GM21367 (cell line): ENCODE results near the gene C1orf116.
A peak's percentile ranks its signal among the peaks of the same experiment; 100 is the strongest.
"Not testable (repeated sequence)": the region's sequence is repeated elsewhere in the genome, so short reads cannot be mapped to it uniquely, and the experiment has no call there.

ENCODE experiments used
- ATAC-seq: cut with Tn5 transposase; IDR thresholded peaks from one replicate; pipeline ENCODE4 v1.9.1; 2021; ENCODE audit not compliant: unreplicated experiment

The C1orf116 gene

GRCh38 chr1:207059881-207060280, 27.3 kb upstream of the C1orf116 start:
- ATAC-seq, result no peak

GRCh38 chr1:207058878-207059867, 26.6 kb upstream of the C1orf116 start:
- ATAC-seq, result no peak

DNA sequence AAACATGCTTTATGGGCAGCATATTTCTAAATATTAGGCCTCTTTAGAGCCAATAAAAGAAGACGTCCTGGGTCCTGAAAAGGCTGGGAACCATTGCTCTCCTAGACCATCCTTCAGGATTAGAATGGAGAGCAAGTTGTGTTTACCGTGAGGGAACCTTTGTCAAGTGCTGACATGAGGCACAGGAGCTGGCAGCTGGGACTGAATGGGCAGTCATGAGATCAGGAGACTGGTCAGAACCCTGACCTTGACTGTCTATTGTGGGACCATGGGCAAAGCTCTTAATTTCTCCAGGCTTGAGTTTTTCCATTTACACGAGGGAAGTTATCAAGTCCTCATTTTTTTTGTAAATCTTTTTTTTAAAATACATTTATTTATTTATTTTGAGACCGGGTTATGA, 25.7 kb upstream of the C1orf116 start:
- no peak for ATAC-seq

DNA sequence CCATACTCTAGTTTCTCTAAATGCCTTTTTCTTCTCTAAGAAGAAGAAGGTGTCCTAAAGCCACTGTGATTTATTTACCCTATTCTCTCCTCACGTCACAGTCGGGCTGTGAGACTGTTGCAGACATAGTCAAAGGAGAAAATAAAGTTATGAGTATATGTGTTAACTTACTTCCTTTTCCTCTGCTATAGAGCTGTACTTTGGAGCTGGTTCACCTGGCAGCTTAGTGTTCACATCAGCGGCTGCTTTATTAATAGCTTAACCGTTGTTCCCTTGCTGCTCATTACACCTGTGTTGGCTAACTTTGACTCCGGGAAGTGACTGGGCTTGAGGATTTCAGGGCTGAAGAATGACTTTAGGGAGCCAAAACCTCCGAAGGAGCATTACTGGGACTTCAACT, 24.1 kb upstream of the C1orf116 start:
- ATAC-seq, result no peak

DNA sequence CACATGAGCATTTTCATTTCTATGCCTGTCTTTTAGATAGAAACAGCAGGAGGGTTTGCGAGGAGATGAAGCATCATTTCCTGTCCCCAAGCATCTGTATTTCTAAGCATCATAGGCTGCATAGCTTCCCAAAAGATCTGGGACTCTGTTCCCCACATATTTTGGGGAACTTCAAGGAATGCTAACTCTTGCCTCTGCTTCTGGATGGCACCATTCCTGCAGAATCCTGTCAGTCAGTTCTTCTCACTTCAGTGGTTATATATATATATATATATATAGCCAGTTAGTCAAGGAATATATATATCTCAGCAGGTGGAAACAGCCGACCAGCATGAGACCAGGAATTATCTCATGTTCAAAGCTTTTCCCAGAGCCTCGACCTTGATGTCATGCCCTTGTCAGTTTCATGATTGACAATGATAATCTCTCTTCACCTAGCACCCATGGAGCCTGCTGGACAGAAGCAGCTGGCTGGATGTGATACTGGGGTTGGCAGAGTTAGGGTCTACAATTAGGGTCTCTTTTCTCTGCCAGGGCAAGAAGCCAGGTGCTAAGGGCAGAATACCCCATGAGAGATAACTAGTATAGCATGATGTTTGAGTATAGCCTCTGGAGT, 22.9 kb upstream of the C1orf116 start:
- no peak for ATAC-seq

DNA sequence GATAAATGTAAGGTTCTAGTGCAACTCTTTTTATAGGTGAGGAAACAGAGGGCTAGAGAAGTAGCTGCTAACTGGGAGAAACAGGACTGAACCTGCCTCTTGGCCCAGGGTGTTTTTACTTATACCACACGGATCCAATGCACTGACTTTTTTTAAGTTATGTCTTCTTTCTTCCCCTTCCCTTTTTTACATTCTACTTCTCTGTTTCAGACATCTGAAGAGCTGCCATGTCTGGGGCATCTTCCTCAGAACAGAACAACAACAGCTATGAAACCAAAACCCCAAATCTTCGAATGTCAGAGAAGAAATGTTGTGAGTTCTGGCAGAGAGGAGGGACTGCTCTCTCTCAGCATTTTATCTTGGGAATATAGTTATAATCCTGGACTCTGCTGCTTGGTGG, 21.9 kb upstream of the C1orf116 start:
- ATAC-seq, result no peak

- peak; percentile 60 for ATAC-seq
These were observed 20.6 kb upstream of the C1orf116 start, which contains the start of gene PFKFB2 for GRCh38 chr1:207052911-207053769. Gene PFKFB2 (plus strand): TSS chr1:207053275. CDS start chr1:207054718, 1,443 bp downstream.

DNA sequence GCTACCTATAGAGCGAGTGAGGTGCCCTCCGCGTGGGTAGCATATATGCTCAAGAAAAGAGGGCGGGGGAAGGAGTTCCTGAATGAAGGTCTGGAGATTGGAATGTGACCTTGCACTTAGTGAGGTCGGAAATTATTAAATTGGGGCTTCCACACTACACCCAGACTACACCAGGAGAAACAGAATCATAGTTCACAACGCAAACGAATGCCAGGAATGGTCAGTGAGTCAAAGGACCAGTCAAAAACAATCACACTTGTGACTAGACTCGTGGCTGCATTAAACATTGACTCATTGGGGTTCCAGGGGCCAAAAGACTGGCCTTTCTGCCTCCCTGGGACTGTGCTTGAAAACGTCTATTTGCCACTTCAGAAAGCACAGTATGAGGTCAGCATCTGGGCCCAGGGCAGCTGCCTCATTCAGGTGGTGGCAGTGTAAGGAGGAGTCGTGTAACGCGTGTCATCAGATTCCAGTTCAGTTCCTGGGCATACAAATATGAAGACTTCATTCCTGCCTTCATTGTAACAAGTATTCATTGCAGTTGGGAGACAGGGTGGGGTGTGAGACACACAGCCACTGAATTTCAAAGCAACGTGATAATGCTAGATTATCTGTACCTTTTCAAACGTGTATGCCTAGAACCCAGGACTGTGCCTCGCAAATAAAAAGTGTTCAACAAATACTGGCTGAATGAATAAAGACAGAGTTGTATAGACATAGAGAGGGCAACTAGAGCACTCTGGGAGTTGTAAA, 18.8 kb upstream of the C1orf116 start, which contains the start of gene YOD1:
Gene YOD1, minus strand, starts transcription at position 18 of the 753 bp plus-strand sequence. CDS start 178 bp downstream, outside the sequence.
- ATAC-seq, result no peak

- ATAC-seq, result peak; percentile 42
These were observed 18.1 kb upstream of the C1orf116 start for GRCh38 chr1:207050480-207051190.

GRCh38 chr1:207049974-207050391, 17.4 kb upstream of the C1orf116 start:
- peak; percentile 36 for ATAC-seq

GRCh38 chr1:207049514-207049913, 17.0 kb upstream of the C1orf116 start:
- no peak for ATAC-seq

GRCh38 chr1:207049054-207049453, 16.5 kb upstream of the C1orf116 start:
- no peak for ATAC-seq

DNA sequence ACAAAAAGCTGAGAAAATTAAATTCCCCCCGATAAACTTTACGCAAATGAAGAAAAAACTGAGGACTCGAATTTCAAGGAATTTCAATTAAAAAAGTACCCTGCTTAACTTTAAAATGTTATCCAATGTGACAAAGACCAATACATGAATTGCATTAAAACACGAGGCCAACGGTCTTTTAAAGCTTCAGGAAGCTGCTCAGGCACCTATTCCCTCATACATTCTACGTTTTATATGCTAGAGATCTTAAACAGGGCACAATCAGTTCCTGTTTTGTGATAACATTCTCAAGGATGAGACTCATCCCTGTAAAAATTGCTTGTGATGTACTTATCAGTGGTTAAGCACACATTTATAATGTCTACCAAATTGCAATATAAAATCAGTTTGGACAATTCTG, 15.5 kb upstream of the C1orf116 start:
- ATAC-seq, result no peak

DNA sequence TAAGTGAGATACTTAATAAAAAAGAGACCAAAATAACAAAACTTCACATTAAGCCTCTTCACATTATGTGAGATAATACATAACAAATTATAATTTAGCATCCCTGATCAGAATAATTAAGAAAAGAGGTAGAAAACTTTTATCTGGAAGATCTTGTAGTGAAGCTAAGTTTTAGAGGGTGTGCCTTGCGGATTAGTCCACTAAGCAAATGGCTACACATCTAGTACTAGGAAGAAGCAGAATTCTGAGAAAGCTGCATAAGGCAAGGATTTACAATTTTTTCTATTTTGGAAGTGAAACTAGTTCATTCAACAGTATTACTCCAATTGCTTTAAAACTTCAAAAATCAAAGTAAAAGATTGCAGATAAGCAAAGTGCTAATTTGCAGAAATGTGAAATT, 14.9 kb upstream of the C1orf116 start:
- no peak for ATAC-seq

DNA sequence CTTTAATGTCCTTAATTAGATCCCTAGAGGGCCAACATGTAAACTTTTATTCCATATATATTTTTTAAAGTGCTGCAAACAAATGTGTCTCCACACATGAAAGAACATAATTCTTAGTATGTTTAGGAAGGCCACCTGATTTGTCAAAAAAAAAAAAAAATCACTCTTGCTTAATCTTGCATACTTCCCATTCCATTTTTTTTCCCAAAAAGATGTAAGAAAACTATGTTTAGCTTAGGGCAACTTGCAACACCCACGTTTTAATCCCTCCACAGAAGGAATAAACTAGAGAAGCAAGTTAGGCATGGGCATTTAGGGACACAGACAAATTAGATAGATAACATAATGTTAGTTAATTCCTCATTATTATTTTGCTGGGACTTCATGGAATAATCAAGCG, 12.9 kb upstream of the C1orf116 start:
- no peak for ATAC-seq

DNA sequence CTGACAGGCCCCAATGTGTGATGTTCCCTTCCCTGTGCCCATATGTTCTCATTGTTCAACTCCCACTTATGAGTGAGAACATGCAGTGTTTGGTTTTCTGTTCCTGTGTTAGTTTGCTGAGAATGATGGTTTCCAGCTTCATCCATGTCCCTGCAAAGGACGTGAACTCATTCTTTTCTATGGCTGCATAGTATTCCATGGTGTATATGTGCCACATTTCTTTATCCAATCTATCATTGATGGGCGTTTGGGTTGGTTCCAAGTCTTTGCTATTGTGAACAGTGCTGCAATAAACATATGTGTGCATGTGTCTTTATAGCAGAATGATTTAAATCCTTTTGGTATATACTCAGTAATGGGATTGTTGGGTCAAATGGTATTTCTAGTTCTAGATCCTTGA, 8.8 kb upstream of the C1orf116 start:
- ATAC-seq, result not testable (repeated sequence)

- ATAC-seq, result no peak
These were observed 7.6 kb upstream of the C1orf116 start for GRCh38 chr1:207040181-207040533.

DNA sequence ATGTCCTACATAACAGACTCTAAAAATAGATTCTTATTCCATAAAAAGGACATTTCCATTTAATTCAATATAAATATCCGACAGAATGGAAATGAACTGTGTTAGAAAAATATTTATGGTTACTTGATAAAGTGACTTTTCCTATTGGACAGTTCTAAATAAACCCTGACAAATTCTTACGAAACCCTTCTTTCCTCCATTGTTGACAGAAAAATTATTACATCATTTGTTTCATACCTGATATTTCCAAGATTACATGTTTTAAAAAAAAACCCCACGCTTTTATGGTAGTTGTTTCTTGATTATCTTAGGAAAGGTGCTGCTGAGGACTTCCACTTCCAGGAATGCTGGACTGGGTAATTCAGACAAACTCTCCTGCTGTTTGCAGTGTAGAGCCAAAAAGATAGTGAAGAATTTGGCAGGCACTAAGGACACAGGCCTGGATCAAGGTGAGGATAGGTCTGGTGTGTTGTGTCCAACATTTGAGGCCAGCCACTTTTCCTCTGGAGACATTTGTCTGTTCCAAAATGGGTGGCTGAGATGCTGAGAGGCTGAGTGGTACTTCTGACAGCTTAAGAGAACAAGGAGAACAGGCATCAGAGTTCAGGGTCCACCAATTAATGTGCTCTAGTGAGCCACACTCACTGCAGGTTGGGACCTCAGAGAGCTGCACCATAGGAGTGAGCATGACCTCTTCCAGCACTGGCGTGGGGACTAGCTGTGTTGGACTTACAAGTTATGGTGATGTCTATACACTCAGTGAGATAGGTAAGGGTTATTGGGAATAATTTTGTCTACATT, 7.0 kb upstream of the C1orf116 start:
- ATAC-seq, result no peak

- no peak for ATAC-seq
These were observed 4.3 kb upstream of the C1orf116 start for GRCh38 chr1:207036865-207037264.
